ENCODE data around the gene TGFBR3. TPM values are rescaled to one million over a fixed set of nuclear protein-coding genes. Genes with fewer than 3 reads are reported as not detected.

The TGFBR3 gene
- total and polyA plus RNA-seq, 2 experiments from 2014 or later: 46.8 to 68.3 TPM

DNA sequence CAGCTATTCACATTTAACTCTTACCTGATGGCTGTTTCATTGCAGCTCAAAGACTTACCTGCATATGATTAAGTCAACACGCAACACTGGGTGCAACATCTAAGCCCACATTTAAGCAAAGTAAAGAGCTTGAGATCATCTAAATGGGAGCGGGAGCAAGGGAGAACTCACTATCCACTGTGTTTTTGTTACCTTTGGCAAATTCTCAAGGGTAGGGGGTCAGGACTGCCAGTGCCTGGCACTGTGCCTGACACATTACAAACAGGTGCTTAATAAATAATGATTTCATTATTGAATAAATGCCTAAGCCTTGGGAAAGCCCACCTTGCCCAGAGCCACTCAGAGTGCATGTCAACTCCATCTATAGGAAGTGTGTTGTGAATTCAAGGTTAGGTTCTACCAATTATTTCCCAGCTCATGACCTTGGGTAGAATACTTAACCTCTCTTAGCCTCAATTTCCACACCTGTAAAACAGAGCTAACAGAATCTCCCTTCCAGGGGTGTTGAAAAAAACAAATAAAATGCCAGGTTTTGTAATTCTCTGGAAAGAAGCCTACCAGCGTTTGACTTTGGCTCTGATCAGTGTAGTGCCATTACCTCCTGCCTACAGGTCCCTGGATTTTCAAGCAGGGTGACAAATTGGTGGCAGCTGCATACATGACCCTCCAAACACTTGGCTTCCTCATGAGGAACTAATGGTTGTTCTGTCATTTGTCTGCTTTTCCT, 109.7 kb downstream of the TGFBR3 start:
- H3K4me1 ChIP-seq (ENCODE audit: insufficient read depth): peaks cover 27% of the 10 kb centered on the region
- H3K27ac ChIP-seq: no peak overlapping the region
- H3K4me2 ChIP-seq: no peak overlapping the region
- H3K4me3 ChIP-seq: no peak overlapping the region
- H3K27me3 ChIP-seq: no peaks in the 10 kb centered on the region
- no peaks in the 10 kb centered on the region for H3K9me3 ChIP-seq (ENCODE audit: low read depth)
- no peaks in the 10 kb centered on the region for H4K20me1 ChIP-seq (ENCODE audit: insufficient read depth, poor library complexity, severe bottlenecking)
- DNase-seq (ENCODE audit: low spot score): no peak
- no peak for TF ChIP-seq EZH2 (IDR thresholded peaks at IDR 0.05; ENCODE audit: borderline replicate concordance)
- no peak for TF ChIP-seq EZH2phosphoT487 (IDR thresholded peaks at IDR 0.05; ENCODE audit: low read depth, severe bottlenecking, unreplicated experiment)
- TF ChIP-seq, protein P1, sequence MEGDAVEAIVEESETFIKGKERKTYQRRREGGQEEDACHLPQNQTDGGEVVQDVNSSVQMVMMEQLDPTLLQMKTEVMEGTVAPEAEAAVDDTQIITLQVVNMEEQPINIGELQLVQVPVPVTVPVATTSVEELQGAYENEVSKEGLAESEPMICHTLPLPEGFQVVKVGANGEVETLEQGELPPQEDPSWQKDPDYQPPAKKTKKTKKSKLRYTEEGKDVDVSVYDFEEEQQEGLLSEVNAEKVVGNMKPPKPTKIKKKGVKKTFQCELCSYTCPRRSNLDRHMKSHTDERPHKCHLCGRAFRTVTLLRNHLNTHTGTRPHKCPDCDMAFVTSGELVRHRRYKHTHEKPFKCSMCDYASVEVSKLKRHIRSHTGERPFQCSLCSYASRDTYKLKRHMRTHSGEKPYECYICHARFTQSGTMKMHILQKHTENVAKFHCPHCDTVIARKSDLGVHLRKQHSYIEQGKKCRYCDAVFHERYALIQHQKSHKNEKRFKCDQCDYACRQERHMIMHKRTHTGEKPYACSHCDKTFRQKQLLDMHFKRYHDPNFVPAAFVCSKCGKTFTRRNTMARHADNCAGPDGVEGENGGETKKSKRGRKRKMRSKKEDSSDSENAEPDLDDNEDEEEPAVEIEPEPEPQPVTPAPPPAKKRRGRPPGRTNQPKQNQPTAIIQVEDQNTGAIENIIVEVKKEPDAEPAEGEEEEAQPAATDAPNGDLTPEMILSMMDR (IDR thresholded peaks at IDR 0.05; ENCODE audit: poor library complexity): no peak
- no peaks in the 10 kb centered on the region for H3K9me2 ChIP-seq (replicated peaks; ENCODE audit: insufficient read depth)
- H3K36me3 ChIP-seq (replicated peaks; ENCODE audit: insufficient read depth, low read depth): no peaks in the 10 kb centered on the region
- 82% methylated on average over 3 of the region's 3 CpGs for WGBS (ENCODE audit: low lambda C conversion rate, missing lambda C conversion rate)
- H3K79me2 ChIP-seq: peaks cover 3% of the 10 kb centered on the region
- no peak overlapping the region for H2AFZ ChIP-seq

- Histone ChIP-seq H3K27me3 (no peaks in the 10 kb centered on the region), H3K79me2 (peaks cover 3% of the 10 kb centered on the region), H3K4me3 (no peak overlapping the region), H3K9me3 (ENCODE audit: low read depth) (no peaks in the 10 kb centered on the region), H3K4me1 (ENCODE audit: insufficient read depth) (peaks cover 20% of the 10 kb centered on the region), H4K20me1 (ENCODE audit: insufficient read depth, poor library complexity, severe bottlenecking) (no peaks in the 10 kb centered on the region), H3K27ac (no peak overlapping the region), H2AFZ (no peak overlapping the region), H3K36me3 (replicated peaks; ENCODE audit: insufficient read depth, low read depth) (no peaks in the 10 kb centered on the region), H3K9me2 (replicated peaks; ENCODE audit: insufficient read depth) (no peaks in the 10 kb centered on the region), H3K4me2 (no peak overlapping the region)
- TF ChIP-seq EZH2phosphoT487 (IDR thresholded peaks at IDR 0.05; ENCODE audit: low read depth, severe bottlenecking, unreplicated experiment) (no peak), EZH2 (IDR thresholded peaks at IDR 0.05; ENCODE audit: borderline replicate concordance) (no peak)
- TF ChIP-seq, protein P1 (IDR thresholded peaks at IDR 0.05; ENCODE audit: poor library complexity): no peak
- DNase-seq (ENCODE audit: low spot score): no peak
- WGBS (ENCODE audit: low lambda C conversion rate, missing lambda C conversion rate): 94% methylated on average over 6 of the region's 6 CpGs
Observed at GRCh38 chr1:91775227-91775626, 110.7 kb downstream of the TGFBR3 start.

DNA sequence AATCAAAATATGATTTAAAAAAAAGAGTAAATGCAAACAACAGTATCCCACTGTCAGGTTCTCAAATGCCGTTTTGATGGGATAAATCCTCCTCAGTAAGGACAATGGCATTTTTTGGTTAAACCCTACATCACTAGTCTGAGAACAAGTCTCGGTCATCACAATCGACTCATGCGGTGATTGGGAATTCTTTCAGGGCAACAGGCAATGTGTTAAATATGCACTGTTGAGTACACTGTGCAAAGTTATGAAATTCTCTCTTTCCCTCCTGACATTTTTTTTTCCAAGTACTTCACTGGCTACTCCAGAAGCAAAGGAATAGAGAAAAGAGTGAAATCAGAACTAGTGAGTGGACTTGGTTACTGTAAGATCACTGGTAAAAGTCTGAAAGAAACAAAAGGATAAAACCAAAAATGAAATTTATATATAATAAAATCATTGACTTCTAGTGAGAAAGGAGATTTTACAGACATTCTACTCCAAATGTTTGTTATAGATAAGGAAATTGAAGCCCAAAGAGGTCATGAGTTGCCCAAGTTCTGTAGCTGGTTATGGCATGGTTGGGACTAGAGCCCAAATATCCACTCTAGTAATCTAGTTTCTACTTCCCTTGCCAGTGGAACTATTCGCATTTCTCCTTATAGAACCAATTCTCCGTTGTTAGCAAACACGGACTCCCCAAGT, 111.3 kb downstream of the TGFBR3 start:
- H3K4me3 ChIP-seq: no peak overlapping the region
- H3K9me2 ChIP-seq (replicated peaks; ENCODE audit: insufficient read depth): no peaks in the 10 kb centered on the region
- H3K9me3 ChIP-seq (ENCODE audit: low read depth): no peaks in the 10 kb centered on the region
- H3K4me1 ChIP-seq (ENCODE audit: insufficient read depth): peaks cover 20% of the 10 kb centered on the region
- 91% methylated on average over 7 of the region's 7 CpGs for WGBS (ENCODE audit: low lambda C conversion rate, missing lambda C conversion rate)
- no peaks in the 10 kb centered on the region for H3K27me3 ChIP-seq
- H3K27ac ChIP-seq: no peak overlapping the region
- H3K36me3 ChIP-seq (replicated peaks; ENCODE audit: insufficient read depth, low read depth): no peaks in the 10 kb centered on the region
- peaks cover 3% of the 10 kb centered on the region for H3K79me2 ChIP-seq
- DNase-seq (ENCODE audit: low spot score): no peak
- no peak overlapping the region for H3K4me2 ChIP-seq
- no peaks in the 10 kb centered on the region for H4K20me1 ChIP-seq (ENCODE audit: insufficient read depth, poor library complexity, severe bottlenecking)
- no peak for TF ChIP-seq EZH2 (IDR thresholded peaks at IDR 0.05; ENCODE audit: borderline replicate concordance)
- TF ChIP-seq EZH2phosphoT487 (IDR thresholded peaks at IDR 0.05; ENCODE audit: low read depth, severe bottlenecking, unreplicated experiment): no peak
- TF ChIP-seq, protein P1 (IDR thresholded peaks at IDR 0.05; ENCODE audit: poor library complexity): no peak
- H2AFZ ChIP-seq: no peak overlapping the region
